Peyer's patch (tissue), 4 donors: ENCODE measurements around the gene HK2.

ENCODE experiments used
- POLR2A ChIP-seq, 2 donors: fragments of 450-650 bp; IDR thresholded peaks; one replicate each; pipeline ENCODE4 v1.5.1; 2017; ENCODE audit warnings: antibody characterized with exemption in 2 of 2, mild to moderate bottlenecking in 2 of 2, moderate library complexity in 2 of 2
- TF ChIP-seq, protein P1 (sequence below), 6 experiments: fragments of 450-650 bp in 4 of 6; fragments of 200-600 bp in 2 of 6; sonication (generic) in 1 of 6; IDR thresholded peaks; one replicate each; pipeline ENCODE4 v1.5.1; 2017 to 2019; ENCODE audit warnings: antibody characterized with exemption in 6 of 6, mild to moderate bottlenecking in 3 of 6, moderate library complexity in 1 of 6

DNA sequence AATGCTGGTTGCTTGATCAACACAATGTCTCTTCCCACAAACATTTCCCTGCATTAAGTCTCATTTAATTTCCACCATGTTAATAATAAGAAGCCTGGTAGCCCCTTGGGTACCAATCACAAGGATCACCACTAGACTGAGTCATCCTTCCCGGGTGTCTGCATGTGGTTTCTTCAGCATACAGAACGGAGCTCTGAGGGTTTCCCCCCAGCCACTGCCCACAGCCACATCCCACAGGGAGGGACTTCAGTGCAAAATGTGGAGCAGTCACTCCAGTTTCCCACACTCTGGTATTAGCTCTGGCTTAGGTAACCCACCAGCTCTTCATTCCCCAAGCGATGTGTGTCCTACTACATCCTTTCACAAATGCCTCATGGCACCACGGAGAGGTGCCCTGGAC lies 81.8 kb downstream of the HK2 start:
- TF ChIP-seq, protein P1, sequence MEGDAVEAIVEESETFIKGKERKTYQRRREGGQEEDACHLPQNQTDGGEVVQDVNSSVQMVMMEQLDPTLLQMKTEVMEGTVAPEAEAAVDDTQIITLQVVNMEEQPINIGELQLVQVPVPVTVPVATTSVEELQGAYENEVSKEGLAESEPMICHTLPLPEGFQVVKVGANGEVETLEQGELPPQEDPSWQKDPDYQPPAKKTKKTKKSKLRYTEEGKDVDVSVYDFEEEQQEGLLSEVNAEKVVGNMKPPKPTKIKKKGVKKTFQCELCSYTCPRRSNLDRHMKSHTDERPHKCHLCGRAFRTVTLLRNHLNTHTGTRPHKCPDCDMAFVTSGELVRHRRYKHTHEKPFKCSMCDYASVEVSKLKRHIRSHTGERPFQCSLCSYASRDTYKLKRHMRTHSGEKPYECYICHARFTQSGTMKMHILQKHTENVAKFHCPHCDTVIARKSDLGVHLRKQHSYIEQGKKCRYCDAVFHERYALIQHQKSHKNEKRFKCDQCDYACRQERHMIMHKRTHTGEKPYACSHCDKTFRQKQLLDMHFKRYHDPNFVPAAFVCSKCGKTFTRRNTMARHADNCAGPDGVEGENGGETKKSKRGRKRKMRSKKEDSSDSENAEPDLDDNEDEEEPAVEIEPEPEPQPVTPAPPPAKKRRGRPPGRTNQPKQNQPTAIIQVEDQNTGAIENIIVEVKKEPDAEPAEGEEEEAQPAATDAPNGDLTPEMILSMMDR (IDR thresholded peaks at IDR 0.05): no peak
- no peak for TF ChIP-seq POLR2A (IDR thresholded peaks at IDR 0.05)
